Ovary (tissue), 9 donors: Measurements from ENCODE around the gene CAPN14. TPM values are rescaled to one million over a fixed set of nuclear protein-coding genes. Genes with fewer than 3 reads are reported as not detected.
"Not testable (repeated sequence)": the region's sequence is repeated elsewhere in the genome, so short reads cannot be mapped to it uniquely, and the experiment has no call there.

Experiments used
- DNase-seq, 5 donors: peaks; one replicate each; pipeline ENCODE4 v3.0.0-alpha.2; 2019 to 2020
- H3K27ac ChIP-seq, 2 donors: fragments of 200-600 bp; one replicate each; pipeline versions ENCODE4 v1.5.1 to v1.8.0; 2019 to 2022
- H3K27me3 ChIP-seq: fragments of 200-600 bp; one replicate; pipeline ENCODE4 v1.8.0; 2022
- H3K36me3 ChIP-seq: fragments of 200-600 bp; sonication (generic); one replicate; pipeline ENCODE4 v1.5.1; 2019
- H3K4me1 ChIP-seq: one replicate; pipeline ENCODE4 v1.8.1; 2013; ENCODE audit warnings: mild to moderate bottlenecking, moderate library complexity; ENCODE audit not compliant: insufficient read depth
- H3K4me3 ChIP-seq: fragments of 200-600 bp; sonication (generic); one replicate; pipeline ENCODE4 v1.5.1; 2017
- H3K9me3 ChIP-seq, 2 donors: fragments of 200-600 bp in 1 of 2; sonication (generic) in 1 of 2; one replicate each; pipeline versions ENCODE4 v1.5.1 to v1.8.1; 2013 to 2019; ENCODE audit warnings: mild to moderate bottlenecking in 1 of 2, moderate library complexity in 1 of 2
- CTCF ChIP-seq, 3 donors: fragments of 450-650 bp in 2 of 3; fragments of 200-600 bp in 1 of 3; IDR thresholded peaks; one replicate each; pipeline versions ENCODE4 v1.5.1 to v1.8.0; 2016 to 2022; ENCODE audit warnings: antibody characterized with exemption in 3 of 3, mild to moderate bottlenecking in 1 of 3
- EP300 ChIP-seq: sonication (generic); formaldehyde crosslinking; IDR thresholded peaks from one replicate; pipeline ENCODE4 v1.6.1; 2017; ENCODE audit warnings: antibody characterized with exemption
- POLR2A ChIP-seq: fragments of 450-650 bp; IDR thresholded peaks from one replicate; pipeline ENCODE4 v1.6.1; 2017; ENCODE audit warnings: antibody characterized with exemption, mild to moderate bottlenecking, moderate library complexity
- WGBS, 3 donors: extraction: QIAGEN DNeasy Blood & Tissue Kit in 1 of 3; methylation state at CpG; one replicate each; pipeline versions ENCODE4 v1.1.5 to v1.1.7; 2013 to 2017; 5-methylcytosine and 5-hydroxymethylcytosine counted together
- intact Hi-C, 4 donors: fragments of 100-400 bp; cut with DNase I; formaldehyde crosslinking; loops; one replicate each; pipeline versions ENCODE4 v1.11.0 to v1.15.1; 2022 to 2023
- polyA plus RNA-seq, 2 donors: library from polyadenylated mRNA; stranded (reverse); fragments of 200-250 nt in 1 of 2; fragments of 350-450 nt in 1 of 2; fragmentation: Illumina TruSeq in 1 of 2; extraction: RNeasy Lipid Tissue Mini Kit (QIAGEN cat#74804) in 1 of 2; gene quantifications; one replicate each; pipeline ENCODE4 v1.2.3, GENCODE V29; 2013 to 2014
- total RNA-seq, 7 donors: library from RNA; depleted of rRNA in 2 of 7; stranded (reverse); fragments of >200 nt in 2 of 7; fragmentation: NEBNext Ultra II Directional in 3 of 7; extraction: Animal tissue kit (Norgen Biotek cat#: 25700) in 3 of 7; gene quantifications; one replicate each; pipeline versions ENCODE4 v1.1.0 to v1.2.4, GENCODE V29; 2016 to 2023
- donor health status: DM: no; HTN: no; CAD: no; lungs with moderate emphysema.
- donor health status: DM: no; HTN: no; CAD: no.
- donor health status: Bipolar disorder and iron deficiency.
- donor health status: DM: yes; HTN: yes; CAD: no.
- donor health status: DM: no; HTN: no; CAD: no.
- donor health status: DM: yes; HTN: yes; CAD: no.

Gene CAPN14
- total and polyA plus RNA-seq, 9 donors: 0.05 to 0.23 (median 0.05) TPM; not detected in 2

- Histone ChIP-seq H3K27ac (no peak overlapping the region), H3K36me3 (no peaks in the 10 kb centered on the region), H3K4me1 (no peaks in the 10 kb centered on the region), H3K4me3 (no peak overlapping the region), H3K9me3 (no peaks in the 10 kb centered on the region), H3K27me3 (no peaks in the 10 kb centered on the region)
- intact Hi-C loops: no loop called here
- 91 to 95% (median 92%) methylated on average over 11 of the region's 11 CpGs for WGBS, 3 donors
- DNase-seq: no peak
- no peak for TF ChIP-seq CTCF (IDR thresholded peaks at IDR 0.05)
- no peak for TF ChIP-seq EP300
- no peak for TF ChIP-seq POLR2A
Observed at GRCh38 chr2:31191931-31192330, 25.4 kb downstream of the CAPN14 start.

- intact Hi-C loops: no loop called here
- TF ChIP-seq EP300 (no peak), POLR2A (no peak), CTCF (IDR thresholded peaks at IDR 0.05) (no peak)
- DNase-seq: no peak
- H3K27ac ChIP-seq: no peak overlapping the region
- H3K36me3 ChIP-seq: no peaks in the 10 kb centered on the region
- H3K27me3 ChIP-seq: no peaks in the 10 kb centered on the region
- no peak overlapping the region for H3K4me3 ChIP-seq
- WGBS, 3 donors: 68 to 87% (median 73%) methylated on average over 1 of the region's 1 CpG
- H3K4me1 ChIP-seq: no peaks in the 10 kb centered on the region
- H3K9me3 ChIP-seq: no peaks in the 10 kb centered on the region
Observed at GRCh38 chr2:31190188-31190587, 27.1 kb downstream of the CAPN14 start.

- DNase-seq: no peak
- Histone ChIP-seq H3K27me3 (no peaks in the 10 kb centered on the region), H3K4me1 (no peaks in the 10 kb centered on the region), H3K4me3 (no peak overlapping the region), H3K36me3 (no peaks in the 10 kb centered on the region), H3K9me3 (no peaks in the 10 kb centered on the region), H3K27ac (no peak overlapping the region)
- 80 to 86% (median 83%) methylated on average over 4 of the region's 4 CpGs for WGBS, 3 donors
- intact Hi-C loops: no loop called here
- TF ChIP-seq EP300: no peak
- no peak for TF ChIP-seq CTCF (IDR thresholded peaks at IDR 0.05)
- TF ChIP-seq POLR2A: no peak
Observed at GRCh38 chr2:31189141-31189540, 28.2 kb downstream of the CAPN14 start.

- Histone ChIP-seq H3K27ac (no peak overlapping the region), H3K4me1 (no peaks in the 10 kb centered on the region), H3K9me3 (no peaks in the 10 kb centered on the region), H3K36me3 (no peaks in the 10 kb centered on the region), H3K27me3 (no peaks in the 10 kb centered on the region), H3K4me3 (no peak overlapping the region)
- DNase-seq: no peak
- TF ChIP-seq EP300 (no peak), CTCF (IDR thresholded peaks at IDR 0.05) (no peak), POLR2A (no peak)
- intact Hi-C loops: no loop called here
- WGBS, 3 donors: 36 to 55% (median 37%) methylated on average over 5 of the region's 5 CpGs
Observed at GRCh38 chr2:31188131-31188530, 29.2 kb downstream of the CAPN14 start.

GRCh38 chr2:31187166-31187565, 30.1 kb downstream of the CAPN14 start:
- Histone ChIP-seq H3K27ac (no peak overlapping the region), H3K4me3 (no peak overlapping the region), H3K4me1 (no peaks in the 10 kb centered on the region), H3K9me3 (no peaks in the 10 kb centered on the region), H3K27me3 (no peaks in the 10 kb centered on the region), H3K36me3 (no peaks in the 10 kb centered on the region)
- TF ChIP-seq EP300 (no peak), CTCF (IDR thresholded peaks at IDR 0.05) (no peak), POLR2A (no peak)
- DNase-seq: no peak
- intact Hi-C loops: no loop called here
- 88 to 89% (median 89%) methylated on average over 4 of the region's 4 CpGs for WGBS, 3 donors

GRCh38 chr2:31183973-31184372, 33.3 kb downstream of the CAPN14 start:
- DNase-seq, H3K36me3 ChIP-seq, H3K27me3 ChIP-seq, H3K27ac ChIP-seq, intact Hi-C loops, H3K4me1 ChIP-seq, H3K9me3 ChIP-seq, H3K4me3 ChIP-seq: not testable (repeated sequence)
- WGBS, 3 donors: 81 to 83% (median 83%) methylated on average over 7 of the region's 7 CpGs
